Measurements from ENCODE around the gene DTX3.

DNA sequence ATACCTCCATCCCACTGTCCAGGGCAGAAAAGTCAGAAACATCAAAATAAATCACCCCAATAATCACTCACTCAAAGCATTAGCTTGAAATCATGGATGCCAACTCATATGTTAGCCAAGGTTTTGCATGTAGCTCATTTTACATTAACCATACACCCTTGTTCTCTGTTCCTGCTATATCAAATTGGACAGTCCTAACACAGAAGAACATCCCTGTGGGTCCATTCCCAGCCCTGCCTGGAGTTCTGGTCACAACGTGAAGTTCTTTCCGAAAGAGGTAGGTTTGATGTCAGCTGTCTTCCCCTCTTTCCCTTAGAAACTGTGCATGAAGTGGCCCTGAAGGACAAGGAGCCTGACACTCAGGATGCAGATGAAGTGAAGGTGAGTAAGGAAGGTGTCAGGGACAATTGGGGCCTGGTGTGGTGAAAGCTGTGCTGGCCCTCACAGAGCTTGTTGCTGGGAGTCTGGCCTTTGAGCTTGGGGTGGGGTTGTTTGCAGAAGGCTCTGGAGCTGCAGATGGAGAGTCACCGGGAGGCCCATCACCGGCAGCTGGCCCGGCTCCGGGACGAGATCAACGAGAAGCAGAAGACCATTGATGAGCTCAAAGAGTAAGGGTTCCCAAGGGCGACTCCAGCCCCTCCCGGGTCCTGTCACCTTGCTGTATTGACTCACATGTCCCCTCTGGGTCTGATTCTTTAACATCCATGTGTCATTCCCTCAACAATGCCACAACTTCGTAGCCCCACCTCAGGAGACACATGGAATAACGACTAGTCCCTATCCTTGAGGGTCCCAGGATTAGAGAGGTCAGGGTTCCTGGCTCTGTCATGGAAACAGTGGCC is 28.6 kb upstream of the DTX3 start:
- TF ChIP-seq, protein P1, sequence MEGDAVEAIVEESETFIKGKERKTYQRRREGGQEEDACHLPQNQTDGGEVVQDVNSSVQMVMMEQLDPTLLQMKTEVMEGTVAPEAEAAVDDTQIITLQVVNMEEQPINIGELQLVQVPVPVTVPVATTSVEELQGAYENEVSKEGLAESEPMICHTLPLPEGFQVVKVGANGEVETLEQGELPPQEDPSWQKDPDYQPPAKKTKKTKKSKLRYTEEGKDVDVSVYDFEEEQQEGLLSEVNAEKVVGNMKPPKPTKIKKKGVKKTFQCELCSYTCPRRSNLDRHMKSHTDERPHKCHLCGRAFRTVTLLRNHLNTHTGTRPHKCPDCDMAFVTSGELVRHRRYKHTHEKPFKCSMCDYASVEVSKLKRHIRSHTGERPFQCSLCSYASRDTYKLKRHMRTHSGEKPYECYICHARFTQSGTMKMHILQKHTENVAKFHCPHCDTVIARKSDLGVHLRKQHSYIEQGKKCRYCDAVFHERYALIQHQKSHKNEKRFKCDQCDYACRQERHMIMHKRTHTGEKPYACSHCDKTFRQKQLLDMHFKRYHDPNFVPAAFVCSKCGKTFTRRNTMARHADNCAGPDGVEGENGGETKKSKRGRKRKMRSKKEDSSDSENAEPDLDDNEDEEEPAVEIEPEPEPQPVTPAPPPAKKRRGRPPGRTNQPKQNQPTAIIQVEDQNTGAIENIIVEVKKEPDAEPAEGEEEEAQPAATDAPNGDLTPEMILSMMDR (IDR thresholded peaks at IDR 0.05) = no peak
- no peak for TF ChIP-seq EP300 (IDR thresholded peaks at IDR 0.05)
